HG03558 (cell line): ENCODE data around the gene LIPC.

Experiments
- ATAC-seq: cut with Tn5 transposase; IDR thresholded peaks from one replicate; pipeline ENCODE4 v1.9.1; 2021; ENCODE audit warnings: moderate number of reproducible peaks; ENCODE audit not compliant: unreplicated experiment; ENCODE audit errors: extremely low read depth

Gene LIPC

GRCh38 chr15:58510715-58511598, 79.2 kb downstream of the LIPC start:
- no peak for ATAC-seq

- ATAC-seq: no peak
These were observed 79.8 kb downstream of the LIPC start for GRCh38 chr15:58511599-58511987.

GRCh38 chr15:58512522-58512921, 80.7 kb downstream of the LIPC start:
- no peak for ATAC-seq

GRCh38 chr15:58513008-58513407, 81.2 kb downstream of the LIPC start:
- ATAC-seq: no peak

GRCh38 chr15:58513726-58514336, 82.0 kb downstream of the LIPC start:
- ATAC-seq: no peak

- ATAC-seq: no peak
These were observed 84.0 kb downstream of the LIPC start for GRCh38 chr15:58515807-58516206.

GRCh38 chr15:58517252-58517681, 85.5 kb downstream of the LIPC start:
- no peak for ATAC-seq

- ATAC-seq: peak; percentile 41
These were observed 86.1 kb downstream of the LIPC start for GRCh38 chr15:58517682-58518525.

- ATAC-seq: no peak
These were observed 86.8 kb downstream of the LIPC start for GRCh38 chr15:58518626-58519025.

GRCh38 chr15:58519516-58519915, 87.7 kb downstream of the LIPC start:
- no peak for ATAC-seq

- no peak for ATAC-seq
These were observed 88.7 kb downstream of the LIPC start for GRCh38 chr15:58520464-58520863.

GRCh38 chr15:58520936-58521292, 89.1 kb downstream of the LIPC start:
- no peak for ATAC-seq

- no peak for ATAC-seq
These were observed 89.7 kb downstream of the LIPC start for GRCh38 chr15:58521293-58521991.

GRCh38 chr15:58522391-58522790, 90.6 kb downstream of the LIPC start:
- no peak for ATAC-seq

GRCh38 chr15:58522865-58523264, 91.1 kb downstream of the LIPC start:
- ATAC-seq: no peak

GRCh38 chr15:58523634-58524033, 91.8 kb downstream of the LIPC start:
- no peak for ATAC-seq

- ATAC-seq: no peak
These were observed 92.5 kb downstream of the LIPC start for GRCh38 chr15:58524247-58524646.

GRCh38 chr15:58525991-58526421, 94.2 kb downstream of the LIPC start:
- no peak for ATAC-seq

GRCh38 chr15:58526647-58527192, 94.9 kb downstream of the LIPC start:
- no peak for ATAC-seq

- no peak for ATAC-seq
These were observed 95.9 kb downstream of the LIPC start for GRCh38 chr15:58527573-58528187.
